ENCODE results near the gene ZXDC.

DNA sequence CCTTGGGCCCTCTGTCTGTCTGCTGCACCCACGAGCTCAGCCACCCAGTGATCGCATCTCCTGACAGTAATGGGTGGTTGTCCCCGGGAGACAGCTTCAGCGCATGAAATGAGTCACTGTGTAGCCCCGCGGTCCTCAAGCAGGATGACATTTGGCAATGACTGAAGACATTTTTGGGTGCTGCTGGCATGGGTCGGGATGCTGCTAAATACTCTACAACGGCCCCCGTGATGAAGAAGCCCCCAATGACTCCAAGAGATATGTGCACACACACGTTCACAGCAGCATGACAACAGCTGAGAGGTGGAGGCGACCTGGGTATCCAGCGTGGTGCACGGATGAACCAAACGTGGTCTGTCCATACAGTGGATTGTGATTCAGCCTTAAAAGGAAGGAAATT is 17.4 kb upstream of the ZXDC start:
- TF ChIP-seq, protein P1, sequence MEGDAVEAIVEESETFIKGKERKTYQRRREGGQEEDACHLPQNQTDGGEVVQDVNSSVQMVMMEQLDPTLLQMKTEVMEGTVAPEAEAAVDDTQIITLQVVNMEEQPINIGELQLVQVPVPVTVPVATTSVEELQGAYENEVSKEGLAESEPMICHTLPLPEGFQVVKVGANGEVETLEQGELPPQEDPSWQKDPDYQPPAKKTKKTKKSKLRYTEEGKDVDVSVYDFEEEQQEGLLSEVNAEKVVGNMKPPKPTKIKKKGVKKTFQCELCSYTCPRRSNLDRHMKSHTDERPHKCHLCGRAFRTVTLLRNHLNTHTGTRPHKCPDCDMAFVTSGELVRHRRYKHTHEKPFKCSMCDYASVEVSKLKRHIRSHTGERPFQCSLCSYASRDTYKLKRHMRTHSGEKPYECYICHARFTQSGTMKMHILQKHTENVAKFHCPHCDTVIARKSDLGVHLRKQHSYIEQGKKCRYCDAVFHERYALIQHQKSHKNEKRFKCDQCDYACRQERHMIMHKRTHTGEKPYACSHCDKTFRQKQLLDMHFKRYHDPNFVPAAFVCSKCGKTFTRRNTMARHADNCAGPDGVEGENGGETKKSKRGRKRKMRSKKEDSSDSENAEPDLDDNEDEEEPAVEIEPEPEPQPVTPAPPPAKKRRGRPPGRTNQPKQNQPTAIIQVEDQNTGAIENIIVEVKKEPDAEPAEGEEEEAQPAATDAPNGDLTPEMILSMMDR (IDR thresholded peaks at IDR 0.05): no peak
- TF ChIP-seq POLR2A (IDR thresholded peaks at IDR 0.05): no peak

All from uterus (tissue), 2 donors.